Hepatocyte (in vitro differentiated cells): Measurements from ENCODE around the gene ALPK3.

ENCODE experiments used
- CTCF ChIP-seq: fragments of 200-600 bp; sonication (generic); IDR thresholded peaks from 2 replicates; pipeline ENCODE4 v1.5.1; 2016; ENCODE audit warnings: antibody characterized with exemption, mild to moderate bottlenecking; ENCODE audit not compliant: poor library complexity
- EZH2 ChIP-seq: fragments of 200-600 bp; sonication (generic); IDR thresholded peaks from 2 replicates; pipeline ENCODE4 v1.6.1; 2016; ENCODE audit warnings: antibody characterized with exemption, mild to moderate bottlenecking, borderline replicate concordance
- EZH2phosphoT487 ChIP-seq: fragments of 200-600 bp; sonication (generic); IDR thresholded peaks from one replicate; pipeline ENCODE4 v1.6.1; 2018; ENCODE audit warnings: antibody characterized with exemption, mild to moderate bottlenecking, low read depth, moderate library complexity; ENCODE audit not compliant: unreplicated experiment, severe bottlenecking

- TF ChIP-seq CTCF (no peak), EZH2phosphoT487 (no peak), EZH2 (no peak)
Observed at GRCh38 chr15:84855765-84856164, 38.6 kb downstream of the ALPK3 start.
